H7 (cell line): ENCODE data around the gene MAGEC1. TPM values are rescaled to one million over a fixed set of nuclear protein-coding genes. Genes with fewer than 3 reads are reported as not detected.
"Not testable (repeated sequence)": the region's sequence is repeated elsewhere in the genome, so short reads cannot be mapped to it uniquely, and the experiment has no call there.

ENCODE experiments used
- DNase-seq: peaks from one replicate; pipeline ENCODE4 v3.0.0; 2012
- H3K27me3 ChIP-seq: 2 replicates; pipeline ENCODE4 v1.6.0; 2011; ENCODE audit warnings: mild to moderate bottlenecking, low read length; ENCODE audit not compliant: control insufficient read depth, insufficient read depth
- H3K36me3 ChIP-seq: replicated peaks from 2 replicates; pipeline ENCODE4 v1.5.1; 2011; ENCODE audit warnings: low read length; ENCODE audit not compliant: control insufficient read depth, insufficient read depth
- H3K4me3 ChIP-seq: 2 replicates; pipeline ENCODE4 v1.5.1; 2011; ENCODE audit warnings: low read depth, mild to moderate bottlenecking, control low read depth, low read length, moderate library complexity; ENCODE audit not compliant: insufficient read depth
- total RNA-seq: library from RNA; depleted of rRNA; stranded (reverse); fragments of >200 nt; shearing (Covaris generic); gene quantifications from 2 replicates; pipeline ENCODE4 v1.2.3, GENCODE V29; 2014; rRNA removed

Gene MAGEC1
- total RNA-seq, result not detected in 2 replicates

GRCh38 chrX:141903400-141904155 lies at the start of gene MAGEC1:
Gene MAGEC1 (plus strand): TSS chrX:141903894. CDS start chrX:141905073, 1,179 bp downstream.
- no peaks in the 10 kb centered on the region for H3K36me3 ChIP-seq
- no peak for DNase-seq
- H3K27me3 ChIP-seq, result no peaks in the 10 kb centered on the region
- H3K4me3 ChIP-seq, result no peak within 1 kb of the TSS

DNA sequence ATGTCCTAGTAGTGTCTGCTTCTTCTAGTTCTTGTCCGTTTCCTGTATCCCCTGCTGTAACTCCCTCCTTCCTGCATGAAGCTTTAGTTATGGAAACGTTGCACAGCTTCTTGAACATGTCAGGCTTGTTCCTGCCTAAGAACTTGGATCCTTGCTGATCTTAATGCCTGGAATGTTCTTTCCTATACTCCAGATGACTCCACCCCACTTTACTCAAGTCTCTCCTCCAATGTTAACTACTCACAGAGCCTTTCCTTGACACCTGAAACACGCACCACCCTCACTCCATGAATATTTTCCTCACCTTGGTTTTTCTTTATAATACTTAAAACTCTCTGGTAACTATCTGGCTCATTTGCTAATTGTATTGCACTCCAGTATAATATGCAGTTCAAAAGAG lies 46.2 kb upstream of the MAGEC1 start:
- Histone ChIP-seq H3K36me3 (no peaks in the 10 kb centered on the region), H3K27me3 (no peaks in the 10 kb centered on the region), H3K4me3 (no peak overlapping the region)
- no peak for DNase-seq

GRCh38 chrX:141879616-141880015 lies 24.1 kb upstream of the MAGEC1 start:
- no peak for DNase-seq
- Histone ChIP-seq H3K27me3 (no peaks in the 10 kb centered on the region), H3K4me3 (no peak overlapping the region), H3K36me3 (no peaks in the 10 kb centered on the region)

- H3K27me3 ChIP-seq, H3K4me3 ChIP-seq, DNase-seq, H3K36me3 ChIP-seq: not testable (repeated sequence)
Observed at GRCh38 chrX:141888811-141889210, 14.9 kb upstream of the MAGEC1 start.

- H3K36me3 ChIP-seq, result no peaks in the 10 kb centered on the region
- no peak for DNase-seq
- H3K4me3 ChIP-seq, result no peak overlapping the region
- H3K27me3 ChIP-seq, result no peaks in the 10 kb centered on the region
Observed at GRCh38 chrX:141894733-141895132, 9.0 kb upstream of the MAGEC1 start.

DNA sequence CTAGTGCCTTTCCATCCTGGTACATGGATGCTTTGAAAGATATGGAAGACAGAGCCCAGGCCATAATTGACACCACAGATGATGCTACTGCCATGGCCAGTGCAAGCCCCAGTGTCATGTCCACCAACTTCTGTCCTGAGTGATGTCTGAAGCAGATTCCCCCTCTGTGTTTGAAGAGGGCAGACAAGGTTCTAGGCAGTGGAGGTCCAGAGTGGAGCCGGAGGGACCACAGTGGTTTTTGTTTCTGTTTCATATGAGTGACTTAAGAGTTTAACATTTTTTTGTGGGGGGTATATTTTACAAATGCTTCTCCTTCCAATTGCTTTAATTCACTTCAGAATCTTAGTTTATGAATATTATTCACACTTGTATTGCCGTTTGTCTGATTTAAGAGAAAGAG lies 6.0 kb upstream of the MAGEC1 start:
- H3K27me3 ChIP-seq, result no peaks in the 10 kb centered on the region
- H3K4me3 ChIP-seq, result no peak overlapping the region
- H3K36me3 ChIP-seq, result no peaks in the 10 kb centered on the region
- DNase-seq, result no peak

DNA sequence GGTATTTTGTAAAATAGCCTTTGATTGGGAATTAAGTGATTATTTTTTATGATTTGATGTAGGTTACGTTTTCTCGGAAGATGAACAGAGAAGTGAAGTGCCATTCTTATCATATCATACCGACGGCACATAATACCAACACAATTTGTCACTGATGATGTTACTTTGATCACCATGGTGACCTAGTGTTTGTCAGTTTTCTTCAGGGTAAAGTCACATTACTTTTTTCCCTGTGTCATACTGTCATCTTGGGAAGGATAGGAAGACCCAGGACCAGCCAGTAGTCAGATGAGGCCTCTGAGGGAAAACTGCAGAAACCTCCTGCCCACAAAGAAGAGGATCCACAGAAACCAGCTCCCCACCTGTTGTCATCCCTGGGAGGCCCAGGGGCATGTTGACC lies 1.3 kb upstream of the MAGEC1 start:
- Histone ChIP-seq H3K4me3 (no peak overlapping the region), H3K27me3 (no peaks in the 10 kb centered on the region), H3K36me3 (no peaks in the 10 kb centered on the region)
- no peak for DNase-seq

DNA sequence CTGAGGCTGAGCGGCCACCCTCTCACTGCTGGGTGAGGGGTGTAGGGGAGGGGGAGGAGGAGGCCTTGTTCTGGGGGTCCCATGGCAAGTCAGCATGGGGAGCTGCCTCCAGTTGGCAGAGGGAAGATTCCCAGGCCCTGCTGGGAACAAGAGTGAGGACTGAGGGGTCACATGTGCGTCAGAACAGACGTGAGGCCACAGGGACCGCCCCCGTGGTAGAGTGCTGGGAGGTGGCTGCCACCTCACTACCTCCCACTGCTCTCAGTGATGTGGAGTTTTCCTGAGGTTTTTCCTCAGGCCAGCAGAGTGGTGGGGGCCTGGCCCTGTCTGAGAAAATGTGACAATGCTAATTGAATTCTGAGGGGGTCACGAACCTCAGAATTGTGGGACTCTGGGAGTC lies 568 bp downstream of the MAGEC1 start:
- DNase-seq, result no peak
- no peak overlapping the region for H3K4me3 ChIP-seq
- H3K27me3 ChIP-seq, result no peaks in the 10 kb centered on the region
- no peaks in the 10 kb centered on the region for H3K36me3 ChIP-seq

- no peak for DNase-seq
- Histone ChIP-seq H3K36me3 (no peaks in the 10 kb centered on the region), H3K27me3 (no peaks in the 10 kb centered on the region), H3K4me3 (no peak overlapping the region)
Observed at GRCh38 chrX:141917801-141918200, 14.1 kb downstream of the MAGEC1 start.

GRCh38 chrX:141924293-141924692 lies 20.6 kb downstream of the MAGEC1 start:
- DNase-seq, result no peak
- no peak overlapping the region for H3K4me3 ChIP-seq
- no peaks in the 10 kb centered on the region for H3K36me3 ChIP-seq
- H3K27me3 ChIP-seq, result no peaks in the 10 kb centered on the region

GRCh38 chrX:141928432-141928831 lies 24.7 kb downstream of the MAGEC1 start:
- H3K36me3 ChIP-seq, result no peaks in the 10 kb centered on the region
- no peaks in the 10 kb centered on the region for H3K27me3 ChIP-seq
- no peak overlapping the region for H3K4me3 ChIP-seq
- no peak for DNase-seq

- Histone ChIP-seq H3K4me3 (no peak overlapping the region), H3K27me3 (no peaks in the 10 kb centered on the region), H3K36me3 (no peaks in the 10 kb centered on the region)
- DNase-seq, result no peak
Observed at GRCh38 chrX:141934059-141934641, 30.5 kb downstream of the MAGEC1 start.

GRCh38 chrX:141935645-141936044 lies 32.0 kb downstream of the MAGEC1 start:
- Histone ChIP-seq H3K36me3 (no peaks in the 10 kb centered on the region), H3K27me3 (no peaks in the 10 kb centered on the region), H3K4me3 (no peak overlapping the region)
- no peak for DNase-seq

- DNase-seq, result no peak
- Histone ChIP-seq H3K36me3 (no peaks in the 10 kb centered on the region), H3K4me3 (no peak overlapping the region), H3K27me3 (no peaks in the 10 kb centered on the region)
Observed at GRCh38 chrX:141936080-141936479, 32.4 kb downstream of the MAGEC1 start.

GRCh38 chrX:141941234-141941633 lies 37.5 kb downstream of the MAGEC1 start:
- Histone ChIP-seq H3K36me3 (no peaks in the 10 kb centered on the region), H3K27me3 (no peaks in the 10 kb centered on the region), H3K4me3 (no peak overlapping the region)
- DNase-seq, result no peak
